Measurements from ENCODE around the gene TMEM225. TPM values are rescaled to one million over a fixed set of nuclear protein-coding genes. Genes with fewer than 3 reads are reported as not detected.

TMEM225 gene
- total RNA-seq, 4 donors from 2014 or later, result not detected

- Histone ChIP-seq H3K36me3 (no peaks in the 10 kb centered on the region), H3K4me1 (no peaks in the 10 kb centered on the region), H3K27me3 (no peaks in the 10 kb centered on the region), H3K4me3 (no peak overlapping the region), H3K9me3 (no peaks in the 10 kb centered on the region), H3K27ac (replicated peaks in 1 of 4) (no peak overlapping the region)
- intact Hi-C loops (cut with DNase I), result no loop called here
- DNase-seq (ENCODE audit: extremely low spot score), result no peak
- 77% methylated on average over 6 of the region's 6 CpGs for WGBS
- TF ChIP-seq POLR2A (IDR thresholded peaks at IDR 0.05; ENCODE audit: low read depth) (no peak), EP300 (IDR thresholded peaks at IDR 0.05) (no peak), POLR2AphosphoS5 (IDR thresholded peaks at IDR 0.05) (no peak)
- TF ChIP-seq, protein P1, sequence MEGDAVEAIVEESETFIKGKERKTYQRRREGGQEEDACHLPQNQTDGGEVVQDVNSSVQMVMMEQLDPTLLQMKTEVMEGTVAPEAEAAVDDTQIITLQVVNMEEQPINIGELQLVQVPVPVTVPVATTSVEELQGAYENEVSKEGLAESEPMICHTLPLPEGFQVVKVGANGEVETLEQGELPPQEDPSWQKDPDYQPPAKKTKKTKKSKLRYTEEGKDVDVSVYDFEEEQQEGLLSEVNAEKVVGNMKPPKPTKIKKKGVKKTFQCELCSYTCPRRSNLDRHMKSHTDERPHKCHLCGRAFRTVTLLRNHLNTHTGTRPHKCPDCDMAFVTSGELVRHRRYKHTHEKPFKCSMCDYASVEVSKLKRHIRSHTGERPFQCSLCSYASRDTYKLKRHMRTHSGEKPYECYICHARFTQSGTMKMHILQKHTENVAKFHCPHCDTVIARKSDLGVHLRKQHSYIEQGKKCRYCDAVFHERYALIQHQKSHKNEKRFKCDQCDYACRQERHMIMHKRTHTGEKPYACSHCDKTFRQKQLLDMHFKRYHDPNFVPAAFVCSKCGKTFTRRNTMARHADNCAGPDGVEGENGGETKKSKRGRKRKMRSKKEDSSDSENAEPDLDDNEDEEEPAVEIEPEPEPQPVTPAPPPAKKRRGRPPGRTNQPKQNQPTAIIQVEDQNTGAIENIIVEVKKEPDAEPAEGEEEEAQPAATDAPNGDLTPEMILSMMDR (IDR thresholded peaks at IDR 0.05), result no peak
Observed at GRCh38 chr11:123841174-123841573, 44.3 kb downstream of the TMEM225 start.

DNA sequence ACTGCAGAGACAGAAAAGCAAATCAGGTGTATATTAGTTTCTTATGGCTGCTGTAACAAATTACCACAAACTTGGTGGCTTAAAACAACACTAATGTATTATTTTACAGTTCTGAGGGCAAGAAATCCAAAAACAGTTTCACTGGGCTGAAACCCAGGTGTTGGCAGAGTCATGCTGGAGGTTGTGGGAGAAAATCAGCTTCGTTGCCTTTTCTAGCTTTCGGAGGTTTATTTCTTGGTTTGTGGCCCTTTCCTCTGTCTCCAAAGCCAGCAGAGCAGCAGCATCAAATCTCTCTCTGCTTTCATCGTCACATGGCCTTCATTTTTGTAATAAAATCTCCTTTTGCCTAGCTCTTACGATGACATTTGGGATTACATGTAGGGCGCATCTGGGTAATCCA is 46.3 kb downstream of the TMEM225 start:
- TF ChIP-seq POLR2A (IDR thresholded peaks at IDR 0.05; ENCODE audit: low read depth) (no peak), POLR2AphosphoS5 (IDR thresholded peaks at IDR 0.05) (no peak), EP300 (IDR thresholded peaks at IDR 0.05) (no peak)
- TF ChIP-seq, protein P1 (IDR thresholded peaks at IDR 0.05), result no peak
- intact Hi-C loops (cut with DNase I), result no loop called here
- no peak for DNase-seq (ENCODE audit: extremely low spot score)
- WGBS, result 89% methylated on average over 5 of the region's 5 CpGs
- H3K9me3 ChIP-seq, result no peaks in the 10 kb centered on the region
- H3K4me1 ChIP-seq, result no peaks in the 10 kb centered on the region
- no peak overlapping the region for H3K4me3 ChIP-seq
- H3K27ac ChIP-seq (replicated peaks in 1 of 4), result no peak overlapping the region
- no peaks in the 10 kb centered on the region for H3K36me3 ChIP-seq
- H3K27me3 ChIP-seq, result no peaks in the 10 kb centered on the region

GRCh38 chr11:123838659-123839058 is 46.8 kb downstream of the TMEM225 start:
- Histone ChIP-seq H3K27me3 (no peaks in the 10 kb centered on the region), H3K4me1 (no peaks in the 10 kb centered on the region), H3K4me3 (no peak overlapping the region), H3K27ac (replicated peaks in 1 of 4) (no peak overlapping the region), H3K36me3 (no peaks in the 10 kb centered on the region), H3K9me3 (no peaks in the 10 kb centered on the region)
- intact Hi-C loops (cut with DNase I), result no loop called here
- DNase-seq (ENCODE audit: extremely low spot score), result no peak
- TF ChIP-seq POLR2AphosphoS5 (IDR thresholded peaks at IDR 0.05), result no peak
- TF ChIP-seq, protein P1 (IDR thresholded peaks at IDR 0.05), result no peak
- no peak for TF ChIP-seq EP300 (IDR thresholded peaks at IDR 0.05)
- 67% methylated on average over 1 of the region's 1 CpG for WGBS

DNA sequence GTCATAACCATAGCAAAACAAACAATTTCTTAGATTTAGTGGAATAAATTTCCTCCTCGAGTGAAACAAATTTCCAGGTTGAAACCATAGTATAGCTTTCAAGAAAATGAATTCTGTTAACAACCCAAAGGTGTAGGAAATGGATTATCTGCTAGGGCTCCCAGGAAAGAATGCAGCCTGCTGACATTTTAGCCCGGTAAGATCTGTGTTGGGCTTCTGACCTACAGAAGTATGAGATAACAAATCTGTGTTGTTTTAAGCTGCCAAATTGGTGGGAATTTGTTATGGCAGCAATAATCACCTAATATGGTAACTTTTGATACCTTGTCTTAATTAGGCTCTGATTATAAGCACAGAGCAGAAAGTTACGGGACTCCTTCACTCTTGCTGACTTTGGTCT is 47.3 kb downstream of the TMEM225 start:
- Histone ChIP-seq H3K27ac (replicated peaks in 1 of 4) (no peak overlapping the region), H3K4me1 (no peaks in the 10 kb centered on the region), H3K9me3 (no peaks in the 10 kb centered on the region), H3K4me3 (no peak overlapping the region), H3K27me3 (no peaks in the 10 kb centered on the region), H3K36me3 (no peaks in the 10 kb centered on the region)
- 54% methylated on average over 3 of the region's 3 CpGs for whole genome bisulfite sequencing
- no peak for DNase-seq (ENCODE audit: extremely low spot score)
- TF ChIP-seq, protein P1 (IDR thresholded peaks at IDR 0.05), result no peak
- TF ChIP-seq POLR2AphosphoS5 (IDR thresholded peaks at IDR 0.05) (no peak), POLR2A (IDR thresholded peaks at IDR 0.05; ENCODE audit: low read depth) (no peak), EP300 (IDR thresholded peaks at IDR 0.05) (no peak)
- intact Hi-C loops (cut with DNase I), result no loop called here

GRCh38 chr11:123833095-123833494 is 52.4 kb downstream of the TMEM225 start:
- H3K27ac ChIP-seq (replicated peaks in 1 of 4), result no peak overlapping the region
- no peaks in the 10 kb centered on the region for H3K4me1 ChIP-seq
- TF ChIP-seq POLR2AphosphoS5 (IDR thresholded peaks at IDR 0.05), result no peak
- TF ChIP-seq, protein P1 (IDR thresholded peaks at IDR 0.05), result no peak
- no peak for DNase-seq (ENCODE audit: extremely low spot score)
- H3K27me3 ChIP-seq, result peaks cover 0 to 7% (median 0%) of the 10 kb centered on the region in 4 donors
- H3K9me3 ChIP-seq, result no peaks in the 10 kb centered on the region
- H3K4me3 ChIP-seq, result no peak overlapping the region
- intact Hi-C loops (cut with DNase I), result no loop called here
- 76% methylated on average over 2 of the region's 2 CpGs for WGBS
- no peaks in the 10 kb centered on the region for H3K36me3 ChIP-seq
